Loucy (cell line): ENCODE measurements around the gene ZNF302.

ENCODE experiments used
- H2AFZ ChIP-seq: fragments of 200-600 bp; sonication (generic); 2 replicates; pipeline ENCODE4 v1.6.0; 2016; ENCODE audit warnings: antibody characterized with exemption, mild to moderate bottlenecking, low read length, moderate library complexity
- H3F3A ChIP-seq: fragments of 200-600 bp; 2 replicates; pipeline ENCODE4 v1.6.0; 2016; ENCODE audit warnings: antibody characterized with exemption, low read depth, mild to moderate bottlenecking
- H3K27me3 ChIP-seq: fragments of 200-600 bp; sonication (generic); 2 replicates; pipeline ENCODE4 v1.6.1; 2014; ENCODE audit warnings: low read length, mild to moderate bottlenecking; ENCODE audit not compliant: insufficient read depth, poor library complexity, severe bottlenecking
- H3K36me3 ChIP-seq: fragments of 200-600 bp; sonication (generic); 2 replicates; pipeline ENCODE4 v1.6.1; 2016; ENCODE audit warnings: low read length; ENCODE audit not compliant: insufficient read depth
- H3K4me1 ChIP-seq: fragments of 200-600 bp; sonication (generic); 2 replicates; pipeline ENCODE4 v1.5.1; 2014; ENCODE audit warnings: low read length, mild to moderate bottlenecking; ENCODE audit not compliant: insufficient read depth, poor library complexity, severe bottlenecking
- H3K4me2 ChIP-seq: fragments of 200-600 bp; sonication (generic); 2 replicates; pipeline ENCODE4 v1.6.0; 2014; ENCODE audit warnings: antibody characterized with exemption, low read length, low read depth, mild to moderate bottlenecking; ENCODE audit not compliant: poor library complexity, severe bottlenecking
- H3K4me3 ChIP-seq: fragments of 200-600 bp; sonication (generic); 2 replicates; pipeline ENCODE4 v1.5.1; 2014; ENCODE audit warnings: low read length, mild to moderate bottlenecking, mixed read lengths; ENCODE audit not compliant: poor library complexity, severe bottlenecking
- H3K79me2 ChIP-seq: fragments of 200-600 bp; sonication (generic); 2 replicates; pipeline ENCODE4 v1.6.1; 2014; ENCODE audit warnings: low read length; ENCODE audit not compliant: insufficient read depth
- H3K9ac ChIP-seq: fragments of 200-600 bp; sonication (generic); 2 replicates; pipeline ENCODE4 v1.6.0; 2014; ENCODE audit warnings: mild to moderate bottlenecking, low read depth, low read length, moderate library complexity; ENCODE audit not compliant: poor library complexity, severe bottlenecking
- H3K9me2 ChIP-seq: fragments of 200-600 bp; sonication (generic); replicated peaks from 2 replicates; pipeline ENCODE4 v1.6.1; 2016; ENCODE audit warnings: low read depth, low read length, mixed read lengths
- H3K9me3 ChIP-seq: fragments of 200-600 bp; sonication (generic); 2 replicates; pipeline ENCODE4 v1.6.1; 2014; ENCODE audit warnings: mild to moderate bottlenecking, antibody characterized with exemption, low read length, low read depth; ENCODE audit not compliant: insufficient read depth
- H4K20me1 ChIP-seq: fragments of 200-600 bp; sonication (generic); 2 replicates; pipeline ENCODE4 v1.6.0; 2014; ENCODE audit warnings: antibody characterized with exemption, low read length, mild to moderate bottlenecking; ENCODE audit not compliant: insufficient read depth, poor library complexity, severe bottlenecking
- CTCF ChIP-seq: fragments of 200-600 bp; sonication (generic); conservative IDR thresholded peaks from 2 replicates; pipeline ENCODE4 v1.5.1; 2014; ENCODE audit warnings: mild to moderate bottlenecking, antibody characterized with exemption, low read length
- EZH2phosphoT487 ChIP-seq: fragments of 200-600 bp; IDR thresholded peaks from 2 replicates; pipeline ENCODE4 v1.6.1; 2018; ENCODE audit warnings: antibody characterized with exemption, mild to moderate bottlenecking, moderate library complexity, borderline replicate concordance

Gene ZNF302

DNA sequence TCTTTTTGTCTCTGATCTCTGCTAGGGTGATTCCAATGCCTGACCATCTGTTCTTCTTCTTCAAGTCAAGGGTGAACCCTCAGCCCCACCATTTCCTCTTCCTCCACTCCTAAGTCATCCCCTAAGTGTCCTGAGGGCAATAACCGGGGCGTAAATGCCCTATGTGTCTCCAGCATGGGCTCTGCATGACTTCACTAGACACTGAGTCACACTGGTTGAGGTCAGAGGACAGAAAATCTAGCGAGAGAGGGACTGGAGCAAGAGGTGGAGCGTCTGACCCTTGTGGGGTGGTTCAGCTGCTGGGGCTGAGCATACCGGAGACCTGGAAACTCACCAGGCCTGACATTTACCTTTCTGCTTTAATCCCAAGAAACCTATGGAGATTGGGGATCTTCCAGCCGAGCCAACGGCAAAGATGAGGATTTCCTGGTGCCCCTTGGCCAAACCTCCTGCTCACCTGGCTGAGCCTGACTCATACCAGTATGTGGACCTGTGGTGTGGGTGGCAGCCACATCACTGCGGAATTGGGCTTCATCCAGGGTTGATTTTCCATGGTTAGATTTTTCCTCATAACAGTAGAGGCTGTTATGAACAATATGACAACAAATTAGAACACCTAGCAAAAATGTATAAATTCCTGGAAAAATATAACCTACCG lies 27.5 kb upstream of the ZNF302 start:
- TF ChIP-seq EZH2phosphoT487: no peak
- TF ChIP-seq CTCF: no peak
- no peaks in the 10 kb centered on the region for H3K9me2 ChIP-seq
- H3K79me2 ChIP-seq: no peaks in the 10 kb centered on the region
- H3K9me3 ChIP-seq: no peaks in the 10 kb centered on the region
- no peaks in the 10 kb centered on the region for H4K20me1 ChIP-seq
- no peak overlapping the region for H3K4me3 ChIP-seq
- no peaks in the 10 kb centered on the region for H3K27me3 ChIP-seq
- no peak overlapping the region for H2AFZ ChIP-seq
- H3K9ac ChIP-seq: no peak overlapping the region
- no peaks in the 10 kb centered on the region for H3F3A ChIP-seq
- no peaks in the 10 kb centered on the region for H3K36me3 ChIP-seq
- no peak overlapping the region for H3K4me2 ChIP-seq
- H3K4me1 ChIP-seq: no peaks in the 10 kb centered on the region

DNA sequence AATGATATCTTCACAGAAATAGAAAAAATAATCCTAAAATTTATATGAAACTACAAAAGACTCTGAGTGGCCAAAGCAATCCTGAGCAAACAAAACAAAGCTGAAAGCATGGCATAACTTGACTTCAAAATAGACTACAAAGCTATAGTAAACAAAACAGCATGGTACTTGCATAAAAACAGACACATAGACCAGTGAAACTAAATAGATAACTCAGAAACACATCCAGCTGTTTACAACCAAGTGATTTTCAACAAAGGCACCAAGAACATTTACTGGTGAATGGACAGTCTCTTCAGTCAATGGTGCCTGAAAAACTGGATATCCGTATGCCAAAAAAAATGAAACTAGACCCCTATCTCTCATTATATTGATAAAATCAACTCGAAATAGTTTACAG lies 25.7 kb upstream of the ZNF302 start:
- no peaks in the 10 kb centered on the region for H3K79me2 ChIP-seq
- TF ChIP-seq EZH2phosphoT487: no peak
- no peaks in the 10 kb centered on the region; the same call in 1 of the 2 replicates for H3K9me3 ChIP-seq
- H3F3A ChIP-seq: no peaks in the 10 kb centered on the region
- H3K4me3 ChIP-seq: no peak overlapping the region
- H3K4me1 ChIP-seq: no peaks in the 10 kb centered on the region
- no peaks in the 10 kb centered on the region for H3K27me3 ChIP-seq
- H4K20me1 ChIP-seq: no peaks in the 10 kb centered on the region
- no peaks in the 10 kb centered on the region for H3K9me2 ChIP-seq
- H3K36me3 ChIP-seq: no peaks in the 10 kb centered on the region
- H3K4me2 ChIP-seq: no peak overlapping the region
- no peak overlapping the region for H2AFZ ChIP-seq
- H3K9ac ChIP-seq: no peak overlapping the region

- TF ChIP-seq EZH2phosphoT487 (no peak), CTCF (no peak)
- Histone ChIP-seq H3K79me2 (no peaks in the 10 kb centered on the region), H3K9me3 (no peaks in the 10 kb centered on the region; the same call in 1 of the 2 replicates), H3F3A (no peaks in the 10 kb centered on the region), H3K27me3 (no peaks in the 10 kb centered on the region), H4K20me1 (no peaks in the 10 kb centered on the region), H3K4me1 (no peaks in the 10 kb centered on the region), H2AFZ (no peak overlapping the region), H3K9me2 (no peaks in the 10 kb centered on the region), H3K4me3 (no peak overlapping the region), H3K36me3 (no peaks in the 10 kb centered on the region), H3K4me2 (no peak overlapping the region), H3K9ac (no peak overlapping the region)
Measured at GRCh38 chr19:34654796-34655195, 22.7 kb upstream of the ZNF302 start.

DNA sequence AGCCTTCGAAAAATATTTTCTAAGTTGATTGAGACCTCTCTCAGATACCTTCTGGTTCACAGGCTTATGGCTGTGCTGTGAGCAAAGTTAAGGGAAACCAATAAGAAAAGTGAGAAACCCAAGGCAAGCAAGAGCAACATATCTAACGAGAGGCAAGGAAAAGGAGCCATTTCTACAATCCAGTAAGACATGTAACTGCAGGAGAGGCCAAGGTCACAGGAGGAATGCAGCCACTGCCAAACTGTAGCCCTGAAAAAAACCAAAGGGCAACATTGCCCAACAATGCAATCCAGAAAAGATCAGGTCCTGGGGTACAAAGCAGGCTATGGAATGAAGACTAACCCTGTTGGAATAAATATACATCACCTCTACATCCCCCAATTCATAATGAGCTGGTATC lies 21.8 kb upstream of the ZNF302 start:
- Histone ChIP-seq H3K4me1 (no peaks in the 10 kb centered on the region), H3F3A (no peaks in the 10 kb centered on the region), H3K27me3 (no peaks in the 10 kb centered on the region), H3K9me3 (no peaks in the 10 kb centered on the region; the same call in 1 of the 2 replicates), H3K9me2 (no peaks in the 10 kb centered on the region), H3K79me2 (no peaks in the 10 kb centered on the region), H4K20me1 (no peaks in the 10 kb centered on the region), H3K36me3 (no peaks in the 10 kb centered on the region), H2AFZ (no peak overlapping the region), H3K4me2 (no peak overlapping the region), H3K9ac (no peak overlapping the region), H3K4me3 (no peak overlapping the region)
- TF ChIP-seq EZH2phosphoT487 (no peak), CTCF (no peak)
